WTC11 (cell line): ENCODE measurements around the gene LMF2.

Experiments used
- CREM ChIP-seq: sonication (generic); formaldehyde crosslinking; IDR thresholded peaks from 2 replicates; pipeline ENCODE4 v1.8.1; 2022; ENCODE audit warnings: mild to moderate bottlenecking, missing genetic modification reagents, moderate library complexity
- FOXK1 ChIP-seq: sonication (generic); formaldehyde crosslinking; IDR thresholded peaks from 2 replicates; pipeline ENCODE4 v1.8.0; 2022; ENCODE audit warnings: mild to moderate bottlenecking, moderate library complexity, missing genetic modification reagents
- SMAD4 ChIP-seq: sonication (generic); formaldehyde crosslinking; IDR thresholded peaks from 2 replicates; pipeline ENCODE4 v1.8.0; 2022; ENCODE audit warnings: mild to moderate bottlenecking, missing genetic modification reagents
- SP1 ChIP-seq: sonication (generic); formaldehyde crosslinking; conservative IDR thresholded peaks from 2 replicates; pipeline ENCODE4 v1.8.1; 2022; ENCODE audit warnings: missing genetic modification reagents
- ZBTB21 ChIP-seq: sonication (generic); formaldehyde crosslinking; IDR thresholded peaks from 2 replicates; pipeline ENCODE4 v1.8.1; 2023; ENCODE audit warnings: mild to moderate bottlenecking, missing genetic modification reagents, borderline replicate concordance
- ZNF138 ChIP-seq: sonication (generic); formaldehyde crosslinking; conservative IDR thresholded peaks from 2 replicates; pipeline ENCODE4 v1.8.1; 2022; ENCODE audit warnings: mild to moderate bottlenecking, moderate library complexity, missing genetic modification reagents
- ZNF263 ChIP-seq: sonication (generic); formaldehyde crosslinking; IDR thresholded peaks from 2 replicates; pipeline ENCODE4 v1.8.1; 2022; ENCODE audit warnings: low read depth, mild to moderate bottlenecking, moderate library complexity, missing genetic modification reagents
- ZNF317 ChIP-seq: sonication (generic); formaldehyde crosslinking; IDR thresholded peaks from 2 replicates; pipeline ENCODE4 v1.8.1; 2023; ENCODE audit warnings: low read depth, mild to moderate bottlenecking, moderate library complexity, missing genetic modification reagents, borderline replicate concordance
- TF ChIP-seq, protein P1 (sequence below): sonication (generic); formaldehyde crosslinking; IDR thresholded peaks from 2 replicates; pipeline ENCODE4 v1.8.0; 2022; ENCODE audit warnings: mild to moderate bottlenecking, missing genetic modification reagents
- TF ChIP-seq, protein P2 (sequence below): fragments of 200-600 bp; IDR thresholded peaks from 2 replicates; pipeline ENCODE4 v1.8.0; 2022; ENCODE audit warnings: antibody characterized with exemption
- TF ChIP-seq, protein P3 (sequence below): sonication (generic); formaldehyde crosslinking; conservative IDR thresholded peaks from 2 replicates; pipeline ENCODE4 v1.8.1; 2022; ENCODE audit warnings: mild to moderate bottlenecking, missing genetic modification reagents

DNA sequence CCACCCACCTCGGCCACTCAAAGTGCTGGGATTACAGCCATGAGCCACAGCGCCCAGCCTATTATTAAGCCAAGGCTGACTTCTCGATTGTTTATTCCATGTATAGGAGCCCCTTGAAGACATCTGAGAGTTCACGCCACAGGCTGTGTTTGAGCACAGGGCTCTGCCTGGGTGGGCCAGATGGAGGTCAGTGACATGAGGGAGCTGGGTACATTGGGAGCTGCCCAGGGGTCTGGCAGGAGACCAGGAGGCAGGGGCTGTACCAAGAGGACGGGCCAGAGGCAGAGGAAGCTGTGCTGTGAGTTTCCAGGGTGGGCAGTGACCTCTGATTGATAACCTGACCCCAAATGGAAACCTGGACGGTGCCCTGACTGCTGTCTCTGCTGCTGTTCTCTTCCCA is 5.4 kb downstream of the LMF2 start:
- no peak for TF ChIP-seq ZNF138 (CRISPR knock-in tag)
- TF ChIP-seq, protein P1, sequence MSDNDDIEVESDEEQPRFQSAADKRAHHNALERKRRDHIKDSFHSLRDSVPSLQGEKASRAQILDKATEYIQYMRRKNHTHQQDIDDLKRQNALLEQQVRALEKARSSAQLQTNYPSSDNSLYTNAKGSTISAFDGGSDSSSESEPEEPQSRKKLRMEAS (CRISPR knock-in tag), result no peak
- no peak for TF ChIP-seq ZBTB21 (CRISPR knock-in tag)
- TF ChIP-seq, protein P2, sequence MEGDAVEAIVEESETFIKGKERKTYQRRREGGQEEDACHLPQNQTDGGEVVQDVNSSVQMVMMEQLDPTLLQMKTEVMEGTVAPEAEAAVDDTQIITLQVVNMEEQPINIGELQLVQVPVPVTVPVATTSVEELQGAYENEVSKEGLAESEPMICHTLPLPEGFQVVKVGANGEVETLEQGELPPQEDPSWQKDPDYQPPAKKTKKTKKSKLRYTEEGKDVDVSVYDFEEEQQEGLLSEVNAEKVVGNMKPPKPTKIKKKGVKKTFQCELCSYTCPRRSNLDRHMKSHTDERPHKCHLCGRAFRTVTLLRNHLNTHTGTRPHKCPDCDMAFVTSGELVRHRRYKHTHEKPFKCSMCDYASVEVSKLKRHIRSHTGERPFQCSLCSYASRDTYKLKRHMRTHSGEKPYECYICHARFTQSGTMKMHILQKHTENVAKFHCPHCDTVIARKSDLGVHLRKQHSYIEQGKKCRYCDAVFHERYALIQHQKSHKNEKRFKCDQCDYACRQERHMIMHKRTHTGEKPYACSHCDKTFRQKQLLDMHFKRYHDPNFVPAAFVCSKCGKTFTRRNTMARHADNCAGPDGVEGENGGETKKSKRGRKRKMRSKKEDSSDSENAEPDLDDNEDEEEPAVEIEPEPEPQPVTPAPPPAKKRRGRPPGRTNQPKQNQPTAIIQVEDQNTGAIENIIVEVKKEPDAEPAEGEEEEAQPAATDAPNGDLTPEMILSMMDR, result no peak
- no peak for TF ChIP-seq SMAD4 (CRISPR knock-in tag)
- no peak for TF ChIP-seq ZNF317 (CRISPR knock-in tag)
- TF ChIP-seq CREM (CRISPR knock-in tag), result no peak
- no peak for TF ChIP-seq SP1 (CRISPR knock-in tag)
- no peak for TF ChIP-seq ZNF263 (CRISPR knock-in tag)
- TF ChIP-seq FOXK1, result no peak
- TF ChIP-seq, protein P3, sequence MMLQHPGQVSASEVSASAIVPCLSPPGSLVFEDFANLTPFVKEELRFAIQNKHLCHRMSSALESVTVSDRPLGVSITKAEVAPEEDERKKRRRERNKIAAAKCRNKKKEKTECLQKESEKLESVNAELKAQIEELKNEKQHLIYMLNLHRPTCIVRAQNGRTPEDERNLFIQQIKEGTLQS (CRISPR knock-in tag), result no peak
